Activated naive CD8-positive, alpha-beta T cell treated with anti-CD3 and anti-CD28 coated beads for 36 hours (primary cell): ENCODE results near the gene KCNQ5. TPM values are rescaled to one million over a fixed set of nuclear protein-coding genes. Genes with fewer than 3 reads are reported as not detected.

Experiments used
- DNase-seq: peaks from one replicate; pipeline ENCODE4 v3.0.0; 2021
- H3K27ac Mint-ChIP-seq: one replicate; pipeline ENCODE4 v1.8.0; 2022; ENCODE audit warnings: mild to moderate bottlenecking, moderate library complexity, mixed read lengths
- H3K27me3 Mint-ChIP-seq: one replicate; pipeline ENCODE4 v1.8.0; 2022; ENCODE audit warnings: mild to moderate bottlenecking, mixed read lengths
- H3K36me3 Mint-ChIP-seq: one replicate; pipeline ENCODE4 v1.8.0; 2021; ENCODE audit warnings: mild to moderate bottlenecking, mixed read lengths
- H3K4me1 Mint-ChIP-seq: one replicate; pipeline ENCODE4 v1.8.0; 2021; ENCODE audit warnings: mixed read lengths
- H3K4me3 Mint-ChIP-seq: one replicate; pipeline ENCODE4 v1.8.0; 2022; ENCODE audit warnings: mild to moderate bottlenecking, moderate library complexity, mixed read lengths
- H3K9me3 Mint-ChIP-seq: one replicate; pipeline ENCODE4 v1.8.0; 2022; ENCODE audit warnings: mixed read lengths
- total RNA-seq, 2 experiments: library from RNA; stranded (reverse); gene quantifications; one replicate each; pipeline ENCODE4 v1.2.3, GENCODE V29; 2021

KCNQ5 gene
- total RNA-seq, 2 experiments from 2014 or later = 15.8 TPM

DNA sequence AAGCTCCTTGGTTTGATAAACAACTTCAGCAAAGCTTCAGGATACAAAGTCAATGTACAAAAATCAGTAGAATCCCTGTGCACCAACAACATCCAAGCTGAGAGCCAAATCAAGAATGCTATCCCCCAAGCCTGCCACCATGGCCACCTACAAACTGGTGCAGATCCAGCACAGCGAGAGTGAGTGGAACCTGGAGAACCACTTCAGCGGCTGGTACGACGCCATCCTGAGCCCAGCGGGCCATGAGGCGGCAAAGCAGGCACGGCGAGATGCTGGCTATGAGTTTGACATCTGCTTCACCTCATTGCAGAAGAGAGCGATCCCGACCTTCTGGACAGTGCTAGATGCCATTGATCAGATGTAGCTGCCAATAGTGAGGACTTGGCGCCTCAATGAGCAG lies 433.1 kb downstream of the KCNQ5 start:
- Mint-ChIP-seq H3K36me3 (peaks cover 6% of the 10 kb centered on the region), H3K9me3 (peaks cover 3% of the 10 kb centered on the region), H3K4me1 (no peaks in the 10 kb centered on the region), H3K4me3 (no peak overlapping the region), H3K27me3 (no peaks in the 10 kb centered on the region), H3K27ac (no peak overlapping the region)
- DNase-seq = no peak

DNA sequence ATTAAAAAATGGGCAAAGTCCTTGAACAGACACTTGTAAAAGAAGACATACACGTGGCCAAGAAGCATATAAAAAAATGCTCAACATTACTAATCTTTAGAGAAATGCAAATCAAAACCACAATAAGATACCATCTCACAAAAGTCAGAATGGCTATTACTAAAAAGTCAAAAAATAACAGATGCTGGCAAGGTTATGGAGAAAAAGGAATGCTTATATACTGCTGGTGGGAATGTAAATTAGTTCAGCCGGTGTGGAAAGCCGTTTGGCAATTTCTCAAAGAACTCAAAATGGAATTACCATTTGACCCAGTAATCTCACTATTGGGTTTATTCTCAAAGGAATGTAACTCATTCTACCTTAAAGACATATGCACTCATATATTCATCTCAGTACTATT lies 436.9 kb downstream of the KCNQ5 start:
- Mint-ChIP-seq H3K9me3 (peaks cover 3% of the 10 kb centered on the region), H3K27ac (no peak overlapping the region), H3K27me3 (no peaks in the 10 kb centered on the region), H3K4me3 (no peak overlapping the region), H3K4me1 (no peaks in the 10 kb centered on the region), H3K36me3 (peaks cover 2% of the 10 kb centered on the region)
- no peak for DNase-seq

DNA sequence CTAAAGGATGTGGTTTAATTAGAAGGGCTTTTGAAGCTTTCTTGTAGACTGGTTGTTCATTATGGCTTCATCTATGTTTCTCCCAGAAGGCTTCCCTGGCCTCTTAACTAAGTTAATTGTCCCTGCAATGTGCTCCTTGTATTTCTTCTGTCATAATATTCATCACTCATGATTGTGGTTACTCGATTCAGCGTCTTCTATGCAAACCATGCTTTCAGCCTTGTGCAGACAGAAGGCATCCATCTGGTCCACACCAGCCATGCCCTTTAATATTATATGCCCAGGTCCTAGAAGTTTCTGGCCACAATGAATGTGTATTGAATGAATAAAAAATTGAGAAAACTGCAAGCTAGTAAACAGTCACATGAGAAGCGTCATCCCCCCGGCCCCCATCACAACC lies 440.3 kb downstream of the KCNQ5 start:
- Mint-ChIP-seq H3K27me3 (no peaks in the 10 kb centered on the region), H3K4me3 (no peak overlapping the region), H3K36me3 (peaks cover 6% of the 10 kb centered on the region), H3K4me1 (no peaks in the 10 kb centered on the region), H3K9me3 (no peaks in the 10 kb centered on the region), H3K27ac (no peak overlapping the region)
- no peak for DNase-seq

DNA sequence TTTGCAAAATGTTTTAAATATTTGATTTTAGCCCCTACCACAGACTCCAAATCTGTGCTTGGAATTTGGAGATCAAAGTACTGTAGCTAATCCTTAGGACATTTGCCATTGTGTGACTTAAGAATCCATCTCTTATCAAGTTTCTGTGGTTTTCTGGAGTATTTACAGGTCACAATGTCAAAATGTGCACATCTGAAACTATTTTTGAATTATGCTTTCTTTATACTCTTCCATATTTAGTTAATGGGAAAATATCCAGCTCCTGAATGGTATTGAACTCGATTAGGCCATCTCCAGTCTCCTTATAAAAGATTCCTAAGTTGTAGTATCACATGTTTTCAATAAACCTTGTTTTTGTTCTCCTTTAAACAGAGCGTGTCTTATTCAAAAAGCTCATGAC lies 441.0 kb downstream of the KCNQ5 start:
- no peaks in the 10 kb centered on the region for H3K4me1 Mint-ChIP-seq
- no peak overlapping the region for H3K4me3 Mint-ChIP-seq
- H3K27me3 Mint-ChIP-seq = no peaks in the 10 kb centered on the region

DNA sequence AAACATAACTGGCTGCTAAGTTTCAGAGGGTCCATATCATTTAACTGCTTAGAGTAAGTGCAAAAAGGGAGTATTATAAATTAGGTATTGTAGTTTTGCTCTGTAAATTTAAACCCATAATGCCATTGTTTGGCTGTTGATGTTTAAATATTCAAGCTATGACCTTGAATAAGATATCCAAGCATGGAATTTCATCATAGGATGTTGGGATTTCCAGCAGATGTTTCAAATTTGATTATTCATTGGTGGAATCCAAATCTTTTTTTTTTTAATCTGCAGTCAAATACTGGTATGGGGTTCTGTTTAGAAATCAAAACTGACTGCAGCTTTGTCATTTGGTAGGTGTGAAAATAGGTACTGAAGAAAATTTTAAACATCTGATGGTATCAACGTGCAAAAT lies 442.4 kb downstream of the KCNQ5 start:
- H3K9me3 Mint-ChIP-seq = no peaks in the 10 kb centered on the region

More for the DNA sequence above, 441.0 kb downstream of the KCNQ5 start:
- no peak for DNase-seq
- H3K9me3 Mint-ChIP-seq = no peaks in the 10 kb centered on the region
- H3K36me3 Mint-ChIP-seq = peaks cover 6% of the 10 kb centered on the region
- no peak overlapping the region for H3K27ac Mint-ChIP-seq

DNA sequence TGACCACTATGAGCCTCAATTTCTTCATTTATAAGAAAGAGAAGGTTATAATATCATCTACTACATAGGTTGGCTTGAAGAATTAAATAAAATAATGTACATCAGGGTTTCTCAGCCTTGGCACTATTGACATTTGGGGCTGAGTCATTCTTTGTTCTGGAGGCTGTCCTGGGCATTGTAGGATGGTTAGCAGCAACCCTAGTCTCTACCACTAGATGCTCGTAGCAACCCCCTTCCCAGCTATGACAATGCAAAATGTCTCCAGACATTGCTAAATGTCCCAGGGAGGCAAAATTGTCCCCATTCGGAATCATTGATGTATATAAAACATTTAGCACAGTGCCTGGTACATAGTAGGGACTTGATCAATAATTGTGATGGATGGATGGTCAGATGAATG lies 451.4 kb downstream of the KCNQ5 start:
- no peaks in the 10 kb centered on the region for H3K27me3 Mint-ChIP-seq
- peaks cover 1% of the 10 kb centered on the region for H3K36me3 Mint-ChIP-seq
- no peak overlapping the region for H3K4me3 Mint-ChIP-seq
- H3K9me3 Mint-ChIP-seq = no peaks in the 10 kb centered on the region
- H3K4me1 Mint-ChIP-seq = no peaks in the 10 kb centered on the region
- DNase-seq = no peak
- no peak overlapping the region for H3K27ac Mint-ChIP-seq

More for the DNA sequence above, 442.4 kb downstream of the KCNQ5 start:
- DNase-seq = no peak
- Mint-ChIP-seq H3K36me3 (peaks cover 6% of the 10 kb centered on the region), H3K4me1 (no peaks in the 10 kb centered on the region), H3K27ac (no peak overlapping the region), H3K27me3 (no peaks in the 10 kb centered on the region), H3K4me3 (no peak overlapping the region)

DNA sequence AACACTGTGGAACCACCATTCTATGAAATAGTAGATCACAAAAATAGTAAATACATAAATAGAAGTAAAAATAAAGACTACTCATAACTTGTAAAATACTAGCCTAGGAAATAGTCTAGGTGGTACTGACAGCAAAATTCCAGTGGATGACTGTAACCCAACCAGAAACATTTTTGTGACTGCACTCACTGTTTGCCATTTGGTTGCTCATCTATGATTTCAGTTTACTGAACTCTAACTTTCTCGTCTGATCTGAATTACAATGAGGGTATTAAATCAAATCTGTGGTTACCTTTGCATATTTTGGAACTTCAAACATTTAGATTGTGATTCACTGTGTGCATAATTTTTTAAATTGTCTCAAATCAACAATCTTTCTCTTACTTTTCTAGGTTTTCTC lies 452.3 kb downstream of the KCNQ5 start:
- Mint-ChIP-seq H3K27me3 (no peaks in the 10 kb centered on the region), H3K9me3 (no peaks in the 10 kb centered on the region), H3K4me3 (no peak overlapping the region), H3K4me1 (no peaks in the 10 kb centered on the region), H3K27ac (no peak overlapping the region), H3K36me3 (peaks cover 1% of the 10 kb centered on the region)
- DNase-seq = no peak

DNA sequence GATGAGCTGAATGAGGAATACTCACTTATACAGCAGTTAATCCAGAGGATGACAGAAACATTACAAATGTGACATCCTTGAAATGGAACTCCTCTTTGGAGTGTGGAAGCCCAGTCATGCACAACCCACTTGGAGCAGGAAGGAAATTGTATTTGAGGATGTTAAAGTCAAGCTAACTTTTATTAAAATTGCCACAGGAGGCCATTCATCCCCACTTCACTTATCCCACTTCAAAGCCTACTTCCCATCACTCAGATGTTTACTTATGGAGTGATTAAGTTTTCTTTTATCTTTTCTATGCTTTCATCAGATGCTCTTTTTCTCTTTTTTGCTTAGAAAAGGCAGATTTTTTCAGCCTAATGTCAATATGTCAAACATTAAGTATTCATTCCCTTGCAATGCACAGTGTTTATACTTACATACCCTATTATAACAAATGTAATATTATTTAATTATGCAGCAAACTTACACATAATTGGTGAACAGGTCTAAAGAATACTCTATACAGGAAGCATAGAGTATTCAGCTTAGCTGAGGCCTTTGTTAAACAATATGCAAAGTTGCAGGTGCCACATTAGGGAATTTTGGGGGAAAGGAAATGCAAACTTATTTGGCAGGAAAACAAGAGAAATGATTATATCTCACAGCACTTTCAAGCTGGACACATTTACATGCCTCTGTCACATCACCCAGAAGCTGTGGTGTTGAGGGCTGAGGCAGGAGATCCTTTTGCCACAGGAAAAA lies 454.5 kb downstream of the KCNQ5 start:
- Mint-ChIP-seq H3K9me3 (no peaks in the 10 kb centered on the region), H3K4me1 (peaks cover 6% of the 10 kb centered on the region), H3K27me3 (no peaks in the 10 kb centered on the region), H3K27ac (no peak overlapping the region), H3K36me3 (no peaks in the 10 kb centered on the region), H3K4me3 (no peak overlapping the region)
- DNase-seq = no peak

DNA sequence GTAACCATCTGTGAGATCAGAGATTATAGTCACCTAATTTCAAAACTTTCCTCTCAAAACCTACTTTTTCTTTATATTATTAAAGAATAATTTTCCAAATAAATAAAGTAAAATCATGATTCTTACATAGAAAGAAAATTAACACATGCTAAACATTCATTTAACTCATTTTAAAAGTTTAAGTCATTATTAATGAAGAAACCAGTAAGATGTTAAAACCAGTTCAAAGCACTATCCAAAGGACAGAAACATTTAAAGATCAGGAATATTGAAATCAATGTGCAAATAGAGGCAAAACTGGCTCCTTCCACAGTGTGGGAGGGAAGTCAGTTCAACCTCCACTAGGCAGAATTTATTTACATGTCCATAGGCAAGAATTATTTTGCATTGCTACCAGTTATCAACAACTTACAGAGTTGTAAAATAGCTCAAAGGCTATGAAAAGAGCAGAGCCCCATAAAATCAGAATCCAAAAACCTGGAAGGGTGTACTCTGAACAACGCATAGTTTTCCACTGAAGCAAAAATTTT lies 456.5 kb downstream of the KCNQ5 start:
- Mint-ChIP-seq H3K27me3 (no peaks in the 10 kb centered on the region), H3K27ac (no peak overlapping the region), H3K4me3 (no peak overlapping the region), H3K9me3 (no peaks in the 10 kb centered on the region), H3K4me1 (peaks cover 6% of the 10 kb centered on the region), H3K36me3 (no peaks in the 10 kb centered on the region)
- DNase-seq = no peak

DNA sequence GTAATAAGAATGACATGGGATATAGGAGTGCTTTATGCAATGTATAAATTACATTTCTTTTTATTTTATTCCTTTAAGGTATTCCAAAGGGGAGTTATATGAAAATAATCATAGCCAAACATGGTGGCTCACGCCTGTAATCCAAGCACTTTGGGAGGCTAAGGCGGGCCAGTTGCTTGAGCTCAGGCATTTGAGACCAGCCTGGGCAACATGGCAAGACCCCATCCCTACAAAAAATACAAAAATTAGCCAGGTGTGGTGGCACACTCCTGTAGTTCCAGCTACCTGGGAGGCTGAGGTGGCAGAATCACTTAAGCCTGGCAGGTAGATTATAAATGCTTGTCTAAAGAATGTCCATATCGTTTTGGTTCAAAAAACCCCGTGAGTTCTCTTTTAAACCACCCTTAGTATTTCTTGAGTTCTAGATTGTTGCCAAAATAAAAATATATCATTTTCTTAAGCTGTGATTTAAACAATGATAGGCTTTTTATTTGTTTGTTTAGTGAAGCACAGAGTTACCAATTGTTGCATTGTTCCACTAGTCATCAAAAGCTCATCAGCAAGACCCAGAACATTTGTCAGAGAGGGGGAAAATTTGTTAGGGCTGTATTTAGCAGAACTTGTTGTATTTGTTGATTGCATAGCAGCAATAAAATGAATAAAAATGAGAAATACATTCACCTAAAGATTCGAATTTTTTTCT lies 457.2 kb downstream of the KCNQ5 start:
- no peaks in the 10 kb centered on the region for H3K9me3 Mint-ChIP-seq
- peaks cover 6% of the 10 kb centered on the region for H3K4me1 Mint-ChIP-seq
- no peak overlapping the region for H3K27ac Mint-ChIP-seq
- DNase-seq = no peak
- no peaks in the 10 kb centered on the region for H3K27me3 Mint-ChIP-seq
- no peaks in the 10 kb centered on the region for H3K36me3 Mint-ChIP-seq
- no peak overlapping the region for H3K4me3 Mint-ChIP-seq

DNA sequence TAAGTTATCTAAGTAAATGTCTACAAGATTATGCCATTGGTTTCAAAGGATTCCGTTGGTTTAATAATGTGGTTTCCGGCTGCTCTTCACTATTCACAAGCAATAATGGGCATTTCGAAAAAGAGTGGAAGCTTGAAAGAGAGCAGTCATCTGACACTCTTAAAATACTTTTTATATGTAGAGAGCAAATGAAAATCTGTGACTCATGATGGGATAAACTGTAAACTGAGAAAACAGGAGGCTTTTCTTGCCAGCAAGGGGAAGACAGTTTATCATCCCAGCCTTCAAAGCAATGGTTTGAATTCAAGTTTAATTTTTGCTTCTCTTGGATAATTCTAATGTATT lies 457.7 kb downstream of the KCNQ5 start:
- no peak for DNase-seq
- Mint-ChIP-seq H3K9me3 (no peaks in the 10 kb centered on the region), H3K27ac (no peak overlapping the region), H3K27me3 (no peaks in the 10 kb centered on the region), H3K36me3 (no peaks in the 10 kb centered on the region), H3K4me3 (no peak overlapping the region), H3K4me1 (peaks cover 6% of the 10 kb centered on the region)

DNA sequence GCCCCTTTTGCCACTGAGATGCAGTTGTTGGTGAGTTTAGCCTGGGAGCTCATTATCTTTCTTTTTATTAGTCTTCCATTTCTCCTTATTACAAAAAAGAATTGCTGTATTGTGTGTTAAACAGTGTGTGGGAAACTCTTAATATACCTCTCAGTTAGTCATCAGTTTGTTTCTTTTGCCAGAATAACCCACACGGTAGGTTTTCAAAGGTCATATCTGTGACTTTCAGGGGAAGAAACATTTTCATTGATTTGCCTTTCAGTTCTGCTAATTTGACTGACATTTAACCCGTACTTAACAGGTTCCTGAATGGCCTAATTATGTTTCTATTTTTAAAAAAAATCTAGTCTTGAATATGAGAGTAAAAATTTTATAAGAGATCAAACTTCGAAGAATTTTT lies 458.1 kb downstream of the KCNQ5 start:
- Mint-ChIP-seq H3K27me3 (no peaks in the 10 kb centered on the region), H3K4me1 (peaks cover 6% of the 10 kb centered on the region), H3K27ac (no peak overlapping the region), H3K36me3 (no peaks in the 10 kb centered on the region), H3K4me3 (no peak overlapping the region), H3K9me3 (no peaks in the 10 kb centered on the region)
- no peak for DNase-seq

DNA sequence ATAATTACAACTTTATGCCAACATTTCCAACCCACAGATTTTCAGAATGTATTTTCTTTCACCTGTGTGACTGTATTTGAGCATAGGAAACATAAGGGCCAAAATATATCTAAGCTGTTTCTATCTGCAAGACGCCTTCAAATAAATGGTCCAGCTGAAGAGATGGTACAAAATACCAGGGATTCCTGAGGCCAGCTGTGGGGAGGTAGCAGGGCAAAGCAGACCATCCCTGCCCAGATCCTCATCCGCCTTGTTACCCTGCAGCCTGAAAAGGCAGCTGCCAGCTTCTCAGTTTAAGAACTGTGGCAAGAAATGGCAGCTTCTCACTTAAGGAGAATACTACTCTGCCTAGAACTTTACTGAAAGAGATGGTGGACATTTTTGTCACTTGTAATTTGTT lies 460.1 kb downstream of the KCNQ5 start:
- H3K36me3 Mint-ChIP-seq = peaks cover 3% of the 10 kb centered on the region
- H3K27ac Mint-ChIP-seq = no peak overlapping the region
- no peak overlapping the region for H3K4me3 Mint-ChIP-seq
- H3K9me3 Mint-ChIP-seq = no peaks in the 10 kb centered on the region
- no peak for DNase-seq
- H3K27me3 Mint-ChIP-seq = no peaks in the 10 kb centered on the region
- peaks cover 6% of the 10 kb centered on the region for H3K4me1 Mint-ChIP-seq

DNA sequence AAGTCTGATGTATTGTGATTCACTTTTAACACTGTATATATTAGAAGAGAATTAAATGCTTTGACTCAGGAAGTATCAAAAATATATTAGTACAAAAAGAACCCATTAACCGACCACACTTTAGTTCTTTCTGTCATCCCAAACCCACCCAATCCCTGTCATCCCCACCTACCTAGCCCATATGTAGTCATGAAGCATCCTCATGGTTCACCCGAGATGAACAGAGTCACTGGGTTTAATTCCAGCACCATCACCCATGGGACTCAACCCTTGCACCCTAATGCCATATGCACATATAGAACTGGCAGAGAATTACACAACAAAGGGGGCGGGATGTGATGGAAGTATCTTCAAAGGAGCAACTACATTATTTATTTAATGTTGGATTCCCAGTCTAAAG lies 462.0 kb downstream of the KCNQ5 start:
- H3K27me3 Mint-ChIP-seq = no peaks in the 10 kb centered on the region
- H3K36me3 Mint-ChIP-seq = peaks cover 12% of the 10 kb centered on the region
- no peaks in the 10 kb centered on the region for H3K9me3 Mint-ChIP-seq
- no peak overlapping the region for H3K27ac Mint-ChIP-seq
- peaks cover 11% of the 10 kb centered on the region for H3K4me1 Mint-ChIP-seq
- DNase-seq = no peak
- H3K4me3 Mint-ChIP-seq = no peak overlapping the region

DNA sequence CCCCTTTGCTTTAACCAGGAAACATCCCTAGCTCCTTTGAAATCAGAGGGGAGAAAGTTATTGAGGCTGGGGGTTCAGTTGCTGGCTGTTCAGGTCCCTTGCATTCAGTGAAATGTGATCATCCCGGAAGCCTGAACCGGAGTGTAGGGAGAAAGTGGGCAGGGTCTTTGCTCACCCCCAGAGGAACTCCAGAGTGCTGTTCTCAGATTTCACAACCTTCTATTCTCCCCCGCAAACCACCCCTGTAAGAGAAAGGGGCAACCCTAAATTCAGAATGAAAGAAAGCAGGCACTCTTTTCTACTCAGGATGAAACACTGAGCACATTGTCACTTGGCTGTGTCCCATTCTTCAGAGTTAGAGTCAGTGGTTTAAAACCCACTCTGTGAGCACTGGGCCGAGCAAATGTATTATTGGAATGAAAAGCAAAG lies 463.6 kb downstream of the KCNQ5 start:
- Mint-ChIP-seq H3K4me3 (no peak overlapping the region), H3K9me3 (peaks cover 2% of the 10 kb centered on the region), H3K27ac (no peak overlapping the region), H3K4me1 (peaks cover 5% of the 10 kb centered on the region), H3K27me3 (no peaks in the 10 kb centered on the region), H3K36me3 (peaks cover 25% of the 10 kb centered on the region)
- DNase-seq = no peak

DNA sequence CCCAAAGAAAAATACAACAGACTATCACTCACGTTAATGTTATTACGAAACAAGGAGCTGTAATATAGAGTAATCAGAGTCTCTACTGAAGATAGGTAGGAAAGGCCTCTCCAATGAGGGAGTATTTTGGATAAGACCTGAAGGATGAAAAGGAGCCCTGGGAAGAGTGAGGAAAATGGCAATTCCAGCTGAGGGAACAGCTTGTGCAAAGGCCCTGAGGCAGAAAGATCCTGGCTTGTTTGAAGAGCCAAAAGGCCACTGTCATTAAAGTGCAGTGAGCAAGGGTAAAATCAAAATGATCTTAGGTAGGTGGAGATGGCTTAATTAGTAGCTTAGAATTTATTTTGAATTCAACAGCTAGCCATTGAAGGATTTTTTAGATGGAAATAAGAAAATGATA lies 464.9 kb downstream of the KCNQ5 start:
- H3K9me3 Mint-ChIP-seq = peaks cover 7% of the 10 kb centered on the region

More for the DNA sequence above, 464.9 kb downstream of the KCNQ5 start:
- Mint-ChIP-seq H3K27me3 (no peaks in the 10 kb centered on the region), H3K27ac (no peak overlapping the region), H3K4me3 (no peak overlapping the region), H3K4me1 (peaks cover 5% of the 10 kb centered on the region), H3K36me3 (peaks cover 33% of the 10 kb centered on the region)
- DNase-seq = no peak
